HTERT RPE-1 (cell line): Measurements from ENCODE around the gene ZFP91.

Experiments used
- in situ Hi-C: fragments of 300-500 bp; cut with MboI; formaldehyde crosslinking; loops from 4 replicates; pipeline ENCODE4 v1.14.3; 2020; ENCODE audit warnings: low sequenced_read_pairs

Gene ZFP91

DNA sequence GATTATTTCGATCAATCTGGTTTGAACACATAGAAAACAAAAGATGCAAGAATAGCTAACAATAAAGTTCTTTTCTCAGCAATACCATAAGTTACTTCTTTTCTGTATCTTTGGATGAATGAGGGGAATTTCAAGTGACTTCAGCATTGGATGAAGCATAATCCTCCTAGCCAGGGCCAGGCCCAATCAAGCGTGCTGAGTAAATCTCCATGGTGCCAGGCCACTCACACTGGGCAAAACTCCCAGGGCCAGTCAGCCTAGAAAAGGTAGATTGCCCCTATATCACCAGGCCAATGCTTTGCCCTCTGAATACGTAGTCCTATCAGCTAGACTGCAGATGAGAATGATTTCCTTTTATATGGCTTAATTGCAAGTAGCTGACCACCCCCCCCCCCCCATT is 49.6 kb downstream of the ZFP91 start:
- in situ Hi-C loops = no loop called here

DNA sequence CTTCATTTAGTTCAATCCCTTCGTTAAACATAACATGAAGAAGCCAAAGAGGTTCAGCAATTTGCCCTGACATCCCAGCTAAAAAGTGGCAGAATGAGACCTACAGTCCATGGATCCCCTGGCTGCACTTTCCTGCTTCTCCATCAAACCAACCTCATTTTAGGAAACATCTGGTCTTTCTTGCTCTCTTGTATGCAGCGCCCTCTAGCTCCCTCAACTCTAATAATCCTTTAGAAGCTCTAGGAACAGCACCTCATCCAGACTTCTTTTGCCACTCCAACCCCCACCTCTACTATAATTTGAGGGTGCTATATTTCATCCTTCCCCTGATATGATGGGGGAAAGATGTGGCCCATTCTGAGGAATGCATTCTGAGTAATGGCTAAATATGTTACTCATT is 51.0 kb downstream of the ZFP91 start:
- in situ Hi-C loops = no loop called here

DNA sequence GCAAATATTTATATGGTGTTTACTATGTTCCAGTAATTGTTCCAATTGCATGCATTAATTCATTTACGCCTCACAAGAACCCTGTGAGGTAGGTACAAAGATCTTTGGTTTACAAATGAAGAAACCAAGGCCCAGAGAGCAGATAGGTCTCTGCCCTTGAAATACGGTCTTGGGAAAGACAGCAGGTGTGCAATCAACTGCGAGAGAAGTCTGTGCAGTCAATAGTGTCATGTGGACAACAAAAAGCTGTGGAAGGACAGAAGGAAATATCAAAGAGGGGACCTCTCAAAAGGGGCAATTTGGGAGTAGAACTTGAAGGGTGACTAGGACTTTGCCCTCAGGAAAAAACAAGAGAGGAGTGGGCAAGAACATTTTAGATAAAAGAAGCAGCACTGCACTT is 52.5 kb downstream of the ZFP91 start:
- in situ Hi-C loops = no loop called here

DNA sequence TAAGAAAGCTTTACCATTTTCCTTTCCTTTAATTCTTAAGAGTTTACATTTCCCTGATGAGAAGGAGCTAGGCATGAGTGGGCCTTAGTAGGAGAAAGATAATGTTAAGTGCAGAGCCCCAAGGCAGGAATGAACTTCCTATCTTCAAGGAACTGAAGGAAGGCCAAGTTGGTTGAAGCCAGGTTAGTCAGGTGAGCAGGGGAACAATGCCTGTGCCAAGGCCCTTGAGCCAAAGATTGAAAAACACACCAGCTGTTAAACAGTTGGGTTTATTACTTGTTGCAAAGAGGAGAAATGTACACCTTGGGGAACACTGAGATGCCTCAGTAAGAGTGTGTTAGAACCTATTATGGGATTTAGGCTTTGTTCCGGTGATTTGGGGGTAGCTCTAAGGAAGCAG is 53.6 kb downstream of the ZFP91 start:
- in situ Hi-C loops = no loop called here

DNA sequence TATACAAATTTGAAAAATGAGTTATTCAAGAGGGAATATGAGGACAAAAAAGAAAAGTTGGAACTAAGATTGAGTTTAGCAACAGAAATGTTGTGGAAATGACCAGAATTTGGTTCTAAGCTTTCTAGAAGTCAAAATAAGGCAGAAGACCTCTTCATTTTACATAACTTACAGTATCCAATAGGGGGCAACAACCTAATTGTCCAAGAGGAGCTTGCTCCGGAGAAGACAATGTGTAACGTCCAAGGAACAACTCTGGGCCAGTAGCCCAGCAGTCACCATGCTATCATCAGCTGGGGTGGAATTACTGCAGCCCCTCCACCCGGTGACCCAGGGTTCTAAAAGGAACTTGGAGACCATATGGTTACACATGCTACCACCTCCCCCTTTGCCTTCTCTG is 57.7 kb downstream of the ZFP91 start:
- in situ Hi-C loops = no loop called here

DNA sequence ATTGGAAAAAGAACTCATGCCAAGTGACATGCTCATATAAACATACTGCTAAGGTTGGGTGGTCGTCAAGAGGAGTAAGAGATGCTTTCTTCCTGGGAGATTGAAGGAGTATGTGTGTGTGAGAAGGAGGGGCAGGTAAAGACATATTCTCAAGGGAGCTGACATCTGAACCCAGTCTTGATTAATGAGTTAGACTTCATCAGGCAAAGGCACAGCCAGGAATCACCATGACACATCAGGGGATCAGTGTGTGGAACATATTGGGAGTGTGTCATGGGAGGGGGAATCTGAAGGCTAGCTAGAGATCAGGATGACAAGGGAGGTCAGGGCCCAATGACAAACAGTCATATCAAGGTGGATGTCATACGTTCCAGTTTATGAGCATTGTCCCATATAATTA is 58.5 kb downstream of the ZFP91 start:
- in situ Hi-C loops = no loop called here

DNA sequence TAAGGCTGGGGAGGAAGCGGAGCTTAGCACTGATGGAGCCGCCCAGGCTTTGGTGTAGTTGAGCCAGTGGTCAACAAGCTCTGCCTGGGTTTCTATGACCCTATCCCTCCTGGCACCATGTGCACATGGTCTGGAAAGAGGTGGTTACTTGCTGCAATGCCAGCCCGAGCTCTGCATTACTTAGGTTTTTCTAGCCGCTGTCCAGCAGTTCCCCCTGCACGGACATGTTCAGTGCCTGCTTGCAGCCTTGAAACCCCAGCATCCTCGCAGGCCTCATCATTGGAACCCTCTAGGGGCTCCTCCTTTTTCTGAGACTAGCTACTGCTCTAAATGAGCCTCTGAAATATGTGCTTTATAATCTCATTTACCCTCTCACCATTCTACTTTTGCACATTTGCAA is 60.2 kb downstream of the ZFP91 start:
- in situ Hi-C loops = no loop called here

DNA sequence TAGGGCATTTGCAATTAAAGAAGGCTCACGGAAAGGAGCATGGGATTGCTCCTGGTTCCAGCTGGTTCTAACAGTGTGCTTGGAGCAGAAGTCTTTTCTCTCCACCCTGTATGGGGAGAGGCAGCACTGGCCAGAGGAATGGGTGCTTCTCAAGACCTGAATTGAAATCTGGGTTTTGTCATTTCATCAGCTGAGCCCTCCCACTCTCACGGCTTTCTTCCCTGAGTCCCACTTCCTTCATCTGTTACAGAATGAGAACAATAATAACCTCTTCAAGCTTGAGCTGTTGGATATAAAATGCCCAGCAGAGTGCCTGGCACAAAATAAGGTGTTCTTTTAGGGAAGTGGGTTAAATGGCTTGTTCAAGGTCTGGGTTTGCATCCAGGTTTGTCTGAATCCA is 60.8 kb downstream of the ZFP91 start:
- in situ Hi-C loops = no loop called here

DNA sequence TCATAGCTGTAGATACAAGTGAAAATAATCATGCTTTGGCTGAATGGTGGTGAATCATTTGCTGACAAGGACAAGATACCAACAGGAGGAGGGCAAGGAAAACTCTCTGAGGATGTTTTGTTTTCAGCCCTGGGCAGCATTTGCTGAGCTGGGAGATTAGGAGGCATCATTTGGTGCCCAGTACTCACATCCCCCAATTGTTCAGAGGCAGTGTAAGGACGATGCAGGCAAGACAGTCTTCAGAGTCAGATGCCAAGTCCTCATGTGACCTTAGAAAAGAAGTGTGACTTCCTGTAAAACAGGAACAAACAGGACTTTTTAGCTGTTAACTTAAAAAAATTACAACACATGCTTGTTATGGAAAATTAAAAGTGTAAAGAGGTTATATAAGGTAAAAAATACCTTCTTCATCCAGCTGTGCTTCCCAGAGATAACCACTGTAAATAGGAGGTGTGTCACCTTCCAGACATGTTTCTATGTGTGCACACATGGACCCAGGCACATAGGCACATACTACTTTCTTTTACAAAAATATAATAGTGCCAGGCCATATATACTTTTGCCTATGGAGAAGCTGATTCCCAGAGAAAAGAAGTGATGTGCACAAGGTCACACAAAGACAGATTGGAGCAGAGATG is 61.6 kb downstream of the ZFP91 start:
- in situ Hi-C loops = no loop called here

DNA sequence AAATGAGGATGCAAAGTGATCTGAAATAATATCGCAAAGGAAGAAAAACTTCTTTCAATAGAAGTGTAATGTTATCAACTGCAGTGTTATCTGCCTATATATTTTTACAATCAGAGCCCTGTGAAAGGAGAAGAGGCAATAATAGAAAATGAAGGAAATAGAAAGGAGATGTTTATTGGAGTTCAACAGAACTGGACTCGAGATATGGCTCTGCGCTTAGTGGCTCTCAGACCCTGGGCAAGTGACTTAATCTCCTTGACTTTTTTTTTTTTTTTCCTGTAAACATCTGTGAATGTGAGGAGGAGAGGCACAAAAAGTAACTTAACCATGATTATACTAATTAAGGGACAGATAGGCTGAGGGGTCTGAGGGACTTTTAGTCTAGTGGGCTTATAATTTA is 62.5 kb downstream of the ZFP91 start:
- in situ Hi-C loops = no loop called here

DNA sequence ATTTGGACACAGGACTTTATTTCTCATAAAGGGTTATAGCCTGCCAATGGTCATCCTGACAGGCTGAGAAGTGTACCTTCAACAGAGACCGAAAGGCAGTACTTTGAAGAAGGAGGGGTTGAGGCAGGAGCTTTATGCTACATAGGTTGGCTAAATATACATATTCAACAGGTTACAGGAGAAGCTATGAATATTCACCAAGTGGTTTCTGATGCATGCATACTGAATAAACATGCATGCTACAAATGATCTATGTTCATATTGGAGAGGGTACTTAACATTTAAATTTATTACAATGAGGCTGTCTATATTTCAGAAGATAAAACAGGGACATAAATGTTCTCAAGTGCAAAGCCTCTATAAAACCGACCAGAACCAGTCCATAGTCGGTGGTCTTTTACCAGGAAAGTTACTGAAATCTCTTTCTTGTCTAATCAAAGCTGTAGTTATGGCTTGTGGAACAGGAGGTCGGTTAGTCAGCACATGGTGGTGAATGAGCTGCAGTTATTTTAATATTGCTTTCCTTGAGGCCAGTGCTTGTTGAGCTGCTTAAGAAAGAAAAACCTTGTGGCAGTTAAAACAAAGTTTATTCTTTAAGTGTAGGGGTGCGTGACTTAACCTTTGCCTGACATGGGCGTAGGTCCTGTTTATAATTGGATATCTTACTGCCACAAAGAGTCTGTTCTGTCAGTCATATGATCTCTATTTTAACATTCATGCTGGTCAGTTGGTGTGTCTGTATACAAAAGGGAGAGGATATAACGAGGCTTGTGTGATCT is 63.1 kb downstream of the ZFP91 start:
- in situ Hi-C loops = no loop called here

DNA sequence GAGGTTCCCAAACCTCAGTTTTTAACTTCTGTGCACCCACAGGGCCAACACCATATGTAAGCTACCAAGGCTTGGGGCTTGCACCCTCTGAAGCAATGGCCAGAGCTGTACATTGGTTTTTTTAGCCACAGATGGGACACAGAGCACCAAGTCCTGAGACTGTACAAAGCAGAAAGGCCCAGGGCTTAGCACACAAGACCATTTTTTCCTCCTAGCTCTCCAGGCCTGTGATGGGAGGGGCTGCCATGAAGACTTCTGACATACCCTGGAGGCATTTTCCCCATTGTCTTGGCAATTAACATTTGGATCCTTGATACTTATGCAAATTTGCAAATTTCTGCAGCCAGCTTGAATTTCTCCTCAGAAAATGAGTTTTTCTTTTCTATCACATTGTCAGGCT is 67.0 kb downstream of the ZFP91 start:
- in situ Hi-C loops = no loop called here

DNA sequence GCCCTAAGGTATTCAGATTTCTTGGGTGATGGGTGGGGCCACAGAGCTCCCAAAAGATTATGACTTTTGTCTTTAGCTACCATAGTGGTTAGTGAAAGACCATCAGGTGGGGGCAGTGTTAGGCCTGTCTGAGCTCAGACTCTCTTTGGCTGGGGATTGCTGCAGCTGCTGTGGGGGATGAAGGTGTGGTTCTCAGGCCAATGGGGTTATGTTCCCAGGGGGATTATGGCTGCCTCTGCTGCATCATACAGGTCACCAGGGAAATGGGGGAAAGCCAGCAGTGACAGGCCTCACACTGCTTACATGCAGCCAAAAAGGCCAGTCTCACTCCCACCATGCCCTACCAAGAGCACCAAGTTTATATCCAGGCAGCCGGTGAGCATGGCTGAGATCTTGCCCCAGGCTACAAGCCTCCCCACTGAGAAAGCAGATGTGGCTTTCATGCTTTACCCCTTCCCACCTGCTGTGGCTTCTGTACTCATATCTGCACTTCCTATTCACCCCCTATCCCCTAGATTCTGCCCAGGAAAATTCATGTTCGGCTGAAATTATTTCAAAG is 68.4 kb downstream of the ZFP91 start:
- in situ Hi-C loops = no loop called here

DNA sequence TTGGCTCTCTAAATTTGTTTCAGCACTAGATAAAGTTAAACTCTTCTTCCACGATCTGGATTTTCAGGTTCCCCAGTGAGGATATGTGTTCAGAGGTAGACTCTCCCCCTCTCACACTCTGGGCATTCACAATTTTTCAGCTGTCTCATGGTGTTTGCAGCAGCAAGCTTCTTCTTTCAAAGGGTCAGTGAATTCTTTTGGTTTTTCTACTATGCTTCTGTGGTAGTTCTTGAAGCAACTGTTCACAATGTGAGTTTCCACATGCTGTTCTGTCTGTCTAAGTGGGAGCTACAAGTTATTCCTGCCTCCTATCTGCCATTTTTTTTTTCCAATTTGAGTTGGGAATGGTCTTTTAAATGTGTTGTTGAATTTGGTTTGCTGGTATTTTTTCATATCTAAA is 69.0 kb downstream of the ZFP91 start:
- in situ Hi-C loops = no loop called here

DNA sequence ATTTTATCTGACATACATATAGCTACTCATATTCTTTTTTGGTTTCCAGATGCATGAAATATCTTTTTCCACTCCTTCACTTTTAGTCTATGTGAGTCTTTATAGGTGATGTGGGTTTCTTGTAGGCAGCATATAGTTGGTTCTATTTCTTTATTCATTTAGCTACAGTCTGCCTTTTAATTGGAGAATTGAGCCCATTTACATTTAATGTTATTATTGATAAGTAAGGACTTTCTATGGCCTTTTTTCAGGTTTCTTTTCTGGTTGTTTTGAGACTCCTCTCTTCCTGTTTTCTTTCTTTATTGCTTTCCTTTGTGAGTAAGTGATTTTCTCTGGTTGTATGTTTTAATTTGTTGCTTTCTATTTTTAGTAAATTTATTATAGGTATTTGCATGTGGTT is 70.8 kb downstream of the ZFP91 start:
- in situ Hi-C loops = no loop called here

DNA sequence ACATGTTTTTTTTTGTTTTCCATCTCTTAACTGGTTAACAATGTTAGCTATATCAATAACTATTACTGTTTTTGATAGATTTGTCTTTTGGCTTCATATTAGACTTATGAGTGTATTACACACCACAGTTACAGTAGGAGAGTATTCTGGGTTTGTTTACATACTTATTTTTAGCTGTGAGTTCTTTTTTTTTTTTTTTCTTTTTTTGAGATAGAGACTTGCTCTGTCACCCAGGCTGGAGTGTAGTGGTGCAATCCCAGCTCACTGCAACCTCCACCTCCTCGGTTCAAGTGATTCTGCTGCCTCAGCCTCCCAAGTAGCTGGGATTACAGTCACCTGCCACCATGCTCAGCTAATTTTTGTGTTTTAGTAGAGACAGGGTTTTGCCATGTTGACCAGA is 71.6 kb downstream of the ZFP91 start:
- in situ Hi-C loops = no loop called here

DNA sequence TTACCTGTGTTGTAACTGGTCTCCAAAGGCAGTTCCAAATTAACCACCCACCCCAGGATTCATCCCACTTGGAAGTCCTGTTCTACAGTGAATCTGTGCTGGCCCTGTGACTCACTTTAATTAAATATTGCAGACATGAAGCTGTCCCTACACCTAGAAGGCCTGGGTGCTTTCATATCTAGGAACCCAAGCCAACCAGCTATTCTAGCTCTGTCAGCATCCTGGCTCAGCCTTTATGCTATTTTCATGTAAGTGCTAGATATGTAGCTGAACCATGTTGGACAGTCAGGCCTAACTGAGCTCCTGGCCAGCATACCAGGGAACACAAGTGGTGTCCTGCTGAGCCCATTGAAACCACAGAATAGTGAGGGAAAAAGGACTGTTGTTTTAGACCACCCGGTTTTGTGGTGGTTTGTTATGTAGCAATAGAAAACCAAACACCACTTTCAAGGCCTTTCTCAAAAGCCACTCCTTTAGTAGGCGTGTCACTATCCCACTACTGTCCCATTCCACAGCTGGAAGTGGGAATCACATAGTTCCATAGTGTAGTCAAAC is 73.9 kb downstream of the ZFP91 start:
- in situ Hi-C loops = no loop called here

DNA sequence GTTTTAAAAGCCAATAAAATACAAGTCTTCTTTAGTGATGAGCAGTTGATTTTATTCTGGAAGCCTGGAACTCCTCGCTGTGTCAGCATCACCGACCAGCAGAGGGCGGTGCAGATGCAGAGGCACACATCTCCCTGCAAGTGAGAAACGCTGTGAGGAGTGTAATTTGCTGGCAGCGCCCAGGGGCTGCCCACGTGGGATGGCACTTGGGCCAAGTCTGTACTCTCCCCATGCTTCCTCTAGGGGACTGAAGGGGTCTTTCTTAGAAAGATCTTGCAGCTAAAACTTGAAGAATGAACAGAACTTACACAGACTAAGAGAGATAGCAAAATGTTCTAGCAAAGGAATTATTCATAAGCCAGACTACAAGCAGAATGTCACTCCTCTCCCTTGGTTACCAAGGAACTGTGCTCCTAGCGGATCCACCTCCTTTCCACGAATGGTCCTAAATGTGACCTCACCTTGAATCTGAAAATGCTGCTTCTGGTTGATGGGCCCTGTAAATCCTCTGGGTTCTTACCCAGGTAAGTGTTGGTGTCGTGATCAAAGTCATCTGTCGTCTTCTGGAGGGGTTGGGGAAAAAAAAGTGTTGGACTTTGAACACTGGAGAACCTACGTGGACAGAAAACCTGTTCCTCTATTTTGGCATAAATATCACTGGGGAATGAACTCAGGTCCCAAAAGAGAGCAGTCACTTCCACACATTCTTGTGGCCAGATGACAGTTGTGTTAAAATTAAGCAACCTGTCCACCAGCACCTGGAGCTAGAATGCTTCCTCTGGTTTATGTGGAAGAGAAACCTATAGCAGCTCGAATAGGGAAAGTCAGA is 75.4 kb downstream of the ZFP91 start:
- in situ Hi-C loops = no loop called here

DNA sequence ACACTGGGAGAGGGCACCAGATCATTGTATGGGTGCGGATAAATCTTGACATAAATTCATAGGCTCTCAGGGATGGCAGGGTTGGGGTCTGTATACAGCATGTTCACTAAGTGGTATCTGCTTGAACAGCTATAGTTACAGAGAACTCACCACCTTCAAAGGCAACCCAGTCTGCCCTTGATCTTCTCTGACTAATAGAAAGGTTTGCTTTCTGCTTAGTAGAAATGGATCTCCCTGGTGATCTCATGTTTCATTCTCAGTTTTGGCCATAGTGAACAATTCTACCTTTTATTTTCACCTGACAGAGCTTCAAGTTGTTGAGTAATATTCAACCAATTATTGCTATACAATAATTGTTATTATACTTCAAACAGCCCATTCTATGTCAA is 76.0 kb downstream of the ZFP91 start:
- in situ Hi-C loops = no loop called here

DNA sequence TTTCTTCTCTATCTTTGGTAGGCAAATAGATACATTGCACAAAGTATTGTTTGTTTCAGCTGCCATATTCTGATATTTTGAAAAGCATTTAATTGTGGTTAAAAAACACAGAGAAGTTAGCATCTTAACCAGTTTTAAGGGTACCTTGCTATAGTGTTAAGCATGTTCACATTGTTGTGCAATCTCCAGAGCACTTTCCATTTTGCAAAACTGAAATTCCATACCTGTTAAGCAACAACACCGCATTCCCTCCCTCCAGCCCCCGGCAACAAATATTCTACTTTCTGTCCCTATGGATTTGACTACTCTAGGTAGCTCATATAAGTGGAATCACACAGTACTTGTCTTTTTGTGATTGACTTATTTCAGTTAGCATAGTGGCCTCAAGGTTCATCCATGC is 77.5 kb downstream of the ZFP91 start:
- in situ Hi-C loops = no loop called here

DNA sequence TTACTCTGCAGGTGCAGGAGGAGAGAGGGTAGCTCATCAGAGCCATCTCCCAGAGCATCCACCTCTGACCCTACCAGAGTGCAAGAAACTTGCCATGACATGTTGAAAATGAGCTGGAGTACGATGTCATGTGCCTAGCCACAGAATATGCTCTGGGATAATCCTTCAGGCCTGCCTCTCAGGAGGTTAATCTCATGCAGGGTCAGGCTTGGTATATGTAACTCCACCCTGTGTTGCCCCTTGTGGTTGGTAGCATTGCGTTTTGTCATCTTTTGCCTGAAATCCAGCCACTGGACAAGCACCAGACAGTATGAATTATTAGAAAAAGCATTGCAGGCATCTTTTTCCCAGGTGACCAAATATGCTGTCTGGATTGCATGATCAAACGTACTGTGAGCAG is 79.8 kb downstream of the ZFP91 start:
- in situ Hi-C loops = no loop called here
